Common myeloid progenitor, CD34-positive (primary cell): ENCODE data around the gene CASP12. TPM values are rescaled to one million over a fixed set of nuclear protein-coding genes. Genes with fewer than 3 reads are reported as not detected.
A peak's percentile ranks its signal among the peaks of the same experiment; 100 is the strongest.
"Not testable (repeated sequence)": the region's sequence is repeated elsewhere in the genome, so short reads cannot be mapped to it uniquely, and the experiment has no call there.

ENCODE experiments used
- CTCF ChIA-PET: fragments of 350-600 bp; sonication (Branson Sonifier 250); formaldehyde crosslinking; loops from one replicate; lab custom pipeline; 2021; ENCODE audit warnings: antibody characterized with exemption; lab: Charles Lee
- POLR2A ChIA-PET: fragments of 350-600 bp; sonication (Branson Sonifier 250); formaldehyde crosslinking; loops from one replicate; lab custom pipeline; 2021; ENCODE audit warnings: antibody characterized with exemption; lab: Charles Lee
- DNase-seq, 3 donors: peaks; one replicate each; pipeline versions ENCODE4 v3.0.0 to v3.0.0-alpha.2; 2013
- H3K27ac ChIP-seq, 2 experiments: 1 replicate in 1 of 2; 2 replicates in 1 of 2; pipeline ENCODE4 v1.7.0; 2013; ENCODE audit warnings: inconsistent platforms in 2 of 2, low read length in 2 of 2, mild to moderate bottlenecking in 2 of 2, low read depth in 1 of 2, moderate library complexity in 1 of 2; ENCODE audit not compliant: severe bottlenecking in 2 of 2, insufficient read depth in 1 of 2, poor library complexity in 1 of 2
- H3K27me3 ChIP-seq, 5 experiments: replicated peaks in 2 of 5; 1 replicate in 3 of 5; 2 replicates in 2 of 5; pipeline versions ENCODE4 v1.6.1 to v1.7.0; 2013; ENCODE audit warnings: low read length in 4 of 5, mild to moderate bottlenecking in 2 of 5, moderate library complexity in 2 of 5, inconsistent platforms in 1 of 5; ENCODE audit not compliant: insufficient read depth in 5 of 5, control insufficient read depth in 4 of 5
- H3K36me3 ChIP-seq, 4 experiments: 1 replicate in 2 of 4; 2 replicates in 2 of 4; pipeline versions ENCODE4 v1.6.1 to v1.7.0; 2013; ENCODE audit warnings: low read length in 3 of 4, control low read depth in 1 of 4, mild to moderate bottlenecking in 1 of 4; ENCODE audit not compliant: control insufficient read depth in 4 of 4, insufficient read depth in 4 of 4
- H3K4me1 ChIP-seq, 4 experiments: 1 replicate in 3 of 4; 2 replicates in 1 of 4; pipeline versions ENCODE4 v1.6.1 to v1.7.1; 2013; ENCODE audit warnings: low read length in 3 of 4, mild to moderate bottlenecking in 3 of 4, control low read depth in 1 of 4, inconsistent platforms in 1 of 4, moderate library complexity in 1 of 4; ENCODE audit not compliant: control insufficient read depth in 4 of 4, insufficient read depth in 4 of 4; ENCODE audit errors: control extremely low read depth in 1 of 4
- H3K4me3 ChIP-seq, 7 experiments: 1 replicate in 4 of 7; 2 replicates in 3 of 7; pipeline versions ENCODE4 v1.5.1 to v1.7.0; 2013; ENCODE audit warnings: mild to moderate bottlenecking in 7 of 7, low read length in 6 of 7, moderate library complexity in 6 of 7, inconsistent platforms in 2 of 7, low read depth in 2 of 7, control low read depth in 1 of 7; ENCODE audit not compliant: insufficient read depth in 4 of 7, control insufficient read depth in 1 of 7; ENCODE audit errors: extremely low read depth in 1 of 7
- H3K9me3 ChIP-seq, 5 experiments: 1 replicate in 4 of 5; 2 replicates in 1 of 5; pipeline versions ENCODE4 v1.6.1 to v1.7.1; 2013; ENCODE audit warnings: low read length in 4 of 5, mild to moderate bottlenecking in 2 of 5, inconsistent platforms in 1 of 5, low read depth in 1 of 5, moderate library complexity in 1 of 5; ENCODE audit not compliant: control insufficient read depth in 4 of 5, insufficient read depth in 2 of 5; ENCODE audit errors: control extremely low read depth in 1 of 5
- WGBS: methylation state at CpG from one replicate; pipeline ENCODE4 v1.1.5; 2013; ENCODE audit not compliant: insufficient coverage; 5-methylcytosine and 5-hydroxymethylcytosine counted together
- polyA plus RNA-seq: library from polyadenylated mRNA; unstranded; fragments of 120-200 nt; gene quantifications from one replicate; pipeline ENCODE4 v1.2.1, GENCODE V29; 2013

CASP12 gene
- polyA plus RNA-seq, result 0.07 TPM

DNA sequence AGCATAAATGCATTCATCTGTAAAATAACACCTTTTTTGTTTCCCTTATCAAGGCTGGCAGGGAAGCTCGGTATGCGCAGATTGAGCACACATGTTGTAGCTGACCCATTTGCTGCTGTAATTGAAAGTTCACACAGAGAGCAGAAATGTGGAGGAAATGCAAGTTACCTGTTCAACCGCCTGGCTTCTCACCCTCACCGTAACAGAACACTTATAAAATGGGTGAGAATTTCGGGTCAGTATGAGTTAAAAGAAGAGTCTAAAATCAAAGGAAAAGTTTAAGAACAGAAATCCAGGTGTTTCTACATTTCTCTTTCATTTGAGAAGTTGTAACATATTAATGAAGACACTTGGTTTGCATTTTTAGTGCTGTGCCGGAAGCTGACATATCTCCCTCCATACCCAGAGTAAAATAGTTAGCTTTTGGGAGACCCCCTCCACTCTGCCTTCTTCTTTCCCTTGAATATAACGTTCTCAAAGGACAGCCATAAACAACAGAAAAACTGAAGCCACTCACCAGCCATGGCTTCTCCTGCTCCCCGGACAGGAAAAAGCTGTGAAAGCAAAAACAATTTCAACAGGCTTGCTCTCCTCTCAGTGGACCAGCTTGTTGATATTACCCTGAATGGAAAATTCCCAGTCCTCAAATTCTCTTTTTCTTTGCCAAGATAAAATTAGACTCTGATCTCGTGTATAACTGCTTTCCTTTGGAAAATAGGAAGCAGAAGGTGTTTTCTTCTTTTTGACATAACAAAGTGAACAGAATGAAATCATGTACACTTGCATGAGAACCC, at the start of gene CASP12:
CASP12 (minus strand) TSS at position 570 of the 794 bp plus-strand sequence.
- ChIA-PET POLR2A (no interaction called here), CTCF (interaction anchor here (0.6 kb wide), 1 partner anchor 16 kb away, joined by 3 read pairs; no protein-coding TSS in a partner anchor)
- Histone ChIP-seq H3K4me3 (peak within 1 kb of the TSS in 1 of 7 experiments; percentile 6), H3K27ac (no peak within 1 kb of the TSS), H3K36me3 (no peaks in the 10 kb centered on the region), H3K4me1 (peaks cover 0 to 17% (median 8%) of the 10 kb centered on the region in 4 experiments), H3K9me3 (no peaks in the 10 kb centered on the region), H3K27me3 (no peaks in the 10 kb centered on the region)
- DNase-seq, result no peak
- WGBS, result 63% methylated on average over 6 of the region's 9 CpGs

DNA sequence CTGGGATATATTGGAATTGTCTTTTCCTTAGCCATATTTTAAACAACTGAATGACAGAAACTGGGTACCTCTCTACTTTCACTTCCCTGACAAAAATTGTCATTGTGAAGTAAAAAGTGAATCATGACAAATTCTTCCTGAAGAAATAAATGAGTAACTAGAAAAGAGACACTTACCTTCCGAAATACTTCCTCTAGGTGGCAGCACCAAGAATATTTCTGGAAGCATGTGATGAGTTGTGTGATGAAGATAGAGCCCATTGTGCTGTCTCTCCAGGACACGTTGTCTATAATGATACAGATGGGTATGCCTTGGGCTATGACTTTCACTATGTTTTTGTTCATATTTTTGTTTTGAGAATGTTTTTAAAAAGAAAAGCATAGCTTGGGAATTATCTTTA, 48.6 kb upstream of the CASP12 start:
- Histone ChIP-seq H3K4me1 (no peaks in the 10 kb centered on the region), H3K27ac (no peak overlapping the region), H3K4me3 (no peak overlapping the region), H3K36me3 (peaks cover 17 to 80% (median 53%) of the 10 kb centered on the region in 4 experiments), H3K9me3 (no peaks in the 10 kb centered on the region), H3K27me3 (no peaks in the 10 kb centered on the region)
- peak; percentile 61 to 76 (median 72) for DNase-seq
- ChIA-PET POLR2A (no interaction called here), CTCF (interaction anchor here (0.8 to 1.5 kb wide), 5 partner anchors 12 to 51 kb away, joined by 3 to 6 read pairs (median 4); partner anchors contain the start of gene CASP4)
- WGBS, result 40% methylated on average over 1 of the region's 2 CpGs

DNA sequence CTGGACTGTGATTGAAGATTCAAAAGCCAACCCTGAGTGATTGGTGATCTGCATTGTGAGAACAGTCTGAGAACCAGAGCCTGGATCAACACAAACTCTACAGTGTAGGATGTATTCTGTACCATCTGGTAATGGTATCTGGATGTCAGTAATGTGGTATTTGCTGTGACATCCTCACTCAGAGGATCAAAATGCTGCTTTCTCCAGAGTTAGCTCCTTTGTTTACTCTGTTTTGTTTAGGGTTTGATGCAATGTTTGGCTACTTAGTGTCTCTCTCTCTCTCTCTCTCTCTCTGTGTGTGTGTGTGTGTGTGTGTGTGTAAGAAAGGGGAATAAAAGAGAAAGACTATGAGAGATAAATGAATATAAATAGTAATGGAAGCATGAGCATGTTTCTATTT, 45.8 kb upstream of the CASP12 start:
- Histone ChIP-seq H3K36me3 (peaks cover 9 to 54% (median 31%) of the 10 kb centered on the region in 4 experiments), H3K27me3 (no peaks in the 10 kb centered on the region), H3K27ac (no peak overlapping the region), H3K4me3 (no peak overlapping the region), H3K4me1 (no peaks in the 10 kb centered on the region), H3K9me3 (no peaks in the 10 kb centered on the region)
- POLR2A ChIA-PET, result no interaction called here
- no peak for DNase-seq
- CTCF ChIA-PET, result interaction anchor here (1.3 to 1.7 kb wide), 3 partner anchors 10 to 244 kb away, joined by 3 to 6 read pairs (median 3); no protein-coding TSS in a partner anchor

DNA sequence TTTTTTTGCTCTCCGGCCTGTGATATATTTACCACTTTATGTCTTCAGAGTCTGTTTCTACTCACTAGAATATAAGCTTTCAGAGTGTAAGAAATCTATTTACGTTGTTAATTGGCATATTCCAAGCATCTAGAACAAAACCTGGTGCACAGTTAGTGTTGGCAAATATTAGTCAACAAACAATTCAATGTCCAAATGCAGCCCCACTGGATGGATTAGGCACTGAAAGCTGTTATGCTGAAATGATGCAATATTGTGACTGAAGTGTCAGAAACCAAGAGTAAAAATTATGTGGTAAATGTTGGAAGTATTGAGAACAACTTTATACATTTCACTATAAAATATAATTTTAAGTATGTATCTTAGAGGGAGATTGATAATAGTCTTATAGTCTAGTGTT, 45.3 kb upstream of the CASP12 start:
- Histone ChIP-seq H3K4me1 (no peaks in the 10 kb centered on the region), H3K27ac (no peak overlapping the region), H3K27me3 (no peaks in the 10 kb centered on the region), H3K9me3 (no peaks in the 10 kb centered on the region), H3K36me3 (peaks cover 9 to 49% (median 26%) of the 10 kb centered on the region in 4 experiments), H3K4me3 (no peak overlapping the region)
- POLR2A ChIA-PET, result no interaction called here
- CTCF ChIA-PET, result interaction anchor here (1.3 to 1.7 kb wide), 3 partner anchors 9 to 244 kb away, joined by 3 to 6 read pairs (median 3); no protein-coding TSS in a partner anchor
- no peak for DNase-seq
- WGBS, result no CpG with 5 or more reads among the region's 2 CpGs

DNA sequence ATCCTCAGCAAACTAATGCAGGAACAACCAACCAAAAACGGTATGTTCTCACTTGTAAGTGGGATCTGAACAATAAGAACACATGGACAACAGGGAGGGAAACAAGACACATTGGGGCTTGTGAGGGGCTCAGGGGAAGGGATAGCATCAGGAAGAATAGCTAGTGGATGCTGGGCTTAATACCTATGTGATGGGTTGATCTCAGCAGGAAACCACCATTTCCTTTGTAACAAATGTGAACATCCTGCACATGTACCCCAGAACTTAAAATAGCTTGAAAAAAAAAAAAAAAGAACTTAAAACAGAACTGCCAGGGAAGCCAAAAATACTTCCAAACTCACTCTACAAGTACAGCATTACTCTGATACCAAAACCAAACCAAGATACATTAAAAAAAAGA, 36.3 kb upstream of the CASP12 start:
- H3K36me3 ChIP-seq, result no peaks in the 10 kb centered on the region
- ChIA-PET POLR2A (interaction anchor here (0.5 to 0.6 kb wide), 2 partner anchors 87 to 376 kb away, joined by 3 to 4 read pairs; no protein-coding TSS in a partner anchor), CTCF (interaction anchor here (0.9 to 1.6 kb wide), 2 partner anchors 9 to 33 kb away, joined by 3 to 6 read pairs; no protein-coding TSS in a partner anchor)
- peaks cover 0 to 6% (median under 1%) of the 10 kb centered on the region in 5 experiments for H3K9me3 ChIP-seq
- H3K4me3 ChIP-seq, result peak overlapping the region in 1 of 7 experiments; percentile 42
- no peaks in the 10 kb centered on the region for H3K27me3 ChIP-seq
- WGBS, result 0% methylated on average over 1 of the region's 1 CpG
- H3K27ac ChIP-seq, result no peak overlapping the region
- peaks cover 0 to 15% (median 11%) of the 10 kb centered on the region in 4 experiments for H3K4me1 ChIP-seq
- peak; percentile 23 to 81 (median 70) for DNase-seq

DNA sequence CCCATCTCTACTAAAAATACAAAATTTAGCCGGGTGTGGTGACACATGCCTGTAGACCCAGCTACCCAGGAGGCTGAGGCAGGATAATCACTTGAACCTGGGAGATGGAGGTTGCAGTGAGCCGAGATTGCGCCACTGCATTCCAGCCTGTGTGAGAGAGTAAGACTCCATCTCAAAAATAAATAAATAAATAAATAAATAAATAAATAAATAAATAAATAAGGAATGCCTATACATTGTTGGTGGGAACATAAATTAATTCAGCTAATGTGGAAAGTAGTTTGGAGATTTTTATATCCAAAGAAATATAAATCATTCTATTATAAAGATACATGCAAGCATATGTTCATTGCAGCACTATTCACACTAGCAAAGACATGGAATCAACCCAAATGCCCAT, 35.8 kb upstream of the CASP12 start:
- not testable (repeated sequence) for DNase-seq, H3K27ac ChIP-seq, H3K36me3 ChIP-seq, H3K27me3 ChIP-seq, H3K9me3 ChIP-seq
- Histone ChIP-seq H3K4me3 (peak overlapping the region in 1 of 7 experiments; percentile 17), H3K4me1 (peaks cover 0 to 15% (median 11%) of the 10 kb centered on the region in 4 experiments)
- WGBS, result 89% methylated on average over 1 of the region's 3 CpGs
- POLR2A ChIA-PET, result interaction anchor here (0.5 to 0.6 kb wide), 2 partner anchors 87 to 377 kb away, joined by 3 to 4 read pairs; no protein-coding TSS in a partner anchor
- CTCF ChIA-PET, result interaction anchor here (1.3 to 1.6 kb wide), 2 partner anchors 9 to 11 kb away, joined by 3 to 6 read pairs; no protein-coding TSS in a partner anchor

DNA sequence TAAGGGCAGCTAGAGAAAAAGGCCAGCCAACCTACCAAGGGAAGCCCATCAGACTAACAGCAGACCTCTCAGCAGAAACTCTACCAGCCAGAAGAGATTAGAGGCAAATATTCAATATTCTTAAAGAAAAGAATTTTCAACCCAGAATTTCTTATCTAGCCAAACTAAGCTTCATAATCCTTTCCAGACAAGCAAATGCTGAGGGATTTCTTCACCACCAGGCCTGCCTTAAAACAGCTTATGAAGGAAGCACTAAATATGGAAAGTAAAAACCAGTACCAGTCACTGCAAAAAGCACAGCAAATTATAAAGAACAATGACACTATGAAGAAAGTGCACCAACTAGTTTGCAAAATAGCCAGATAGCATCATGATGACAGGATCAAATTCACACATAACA, 30.6 kb upstream of the CASP12 start:
- no peak overlapping the region for H3K27ac ChIP-seq
- no peaks in the 10 kb centered on the region for H3K27me3 ChIP-seq
- peaks cover 0 to 8% (median 3%) of the 10 kb centered on the region in 5 experiments for H3K9me3 ChIP-seq
- H3K4me1 ChIP-seq, result peaks cover 0 to 2% (median 0%) of the 10 kb centered on the region in 4 experiments
- ChIA-PET CTCF (no interaction called here), POLR2A (no interaction called here)
- no peaks in the 10 kb centered on the region for H3K36me3 ChIP-seq
- no peak for DNase-seq
- no peak overlapping the region for H3K4me3 ChIP-seq
